Stimulated activated CD8-positive, alpha-beta memory T cell treated with anti-CD3 and anti-CD28 coated beads, Interleukin-15, amount 100 ng/mL, for 1 hour (primary cell): ENCODE measurements around the gene PCDHGA6.
"Not testable (repeated sequence)": the region's sequence is repeated elsewhere in the genome, so short reads cannot be mapped to it uniquely, and the experiment has no call there.

Experiments used
- DNase-seq: peaks from one replicate; pipeline ENCODE4 v3.0.0-alpha.2; 2020; ENCODE audit warnings: low read depth

The PCDHGA6 gene

GRCh38 chr5:141392429-141393198, 18.9 kb downstream of the PCDHGA6 start, which contains the start of gene PCDHGA8:
Gene PCDHGA8, plus strand, starts transcription at chr5:141392633. Its CDS starts 181 bp downstream, at chr5:141392814.
- DNase-seq: no peak

- DNase-seq: no peak
Measured at GRCh38 chr5:141393267-141393666, 19.6 kb downstream of the PCDHGA6 start.

- DNase-seq: not testable (repeated sequence)
Measured at GRCh38 chr5:141394401-141395187, 20.9 kb downstream of the PCDHGA6 start.

- DNase-seq: not testable (repeated sequence)
Measured at GRCh38 chr5:141397756-141398551, 24.3 kb downstream of the PCDHGA6 start, which contains the start of gene PCDHGB5. Gene PCDHGB5, plus strand, starts transcription at chr5:141397947. Its CDS starts 181 bp downstream, at chr5:141398128.

- DNase-seq: no peak
Measured at GRCh38 chr5:141398608-141399007, 24.9 kb downstream of the PCDHGA6 start.

- no peak for DNase-seq
Measured at GRCh38 chr5:141399555-141400258, 26.0 kb downstream of the PCDHGA6 start.

- DNase-seq: no peak
Measured at GRCh38 chr5:141402553-141403243, 29.0 kb downstream of the PCDHGA6 start, which contains the start of gene PCDHGA9. Gene PCDHGA9, plus strand, starts transcription at chr5:141402778. Its CDS starts 175 bp downstream, at chr5:141402953.

- DNase-seq: no peak
Measured at GRCh38 chr5:141403387-141403786, 29.7 kb downstream of the PCDHGA6 start.

GRCh38 chr5:141407790-141408505, 34.3 kb downstream of the PCDHGA6 start, which contains the start of gene PCDHGB6:
Gene PCDHGB6, plus strand, starts transcription at chr5:141408021. Its CDS starts 182 bp downstream, at chr5:141408203.
- DNase-seq: not testable (repeated sequence)

- DNase-seq: no peak
Measured at GRCh38 chr5:141409598-141410306, 36.1 kb downstream of the PCDHGA6 start.

GRCh38 chr5:141411575-141411974, 37.9 kb downstream of the PCDHGA6 start:
- no peak for DNase-seq

- peak; percentile 29 for DNase-seq
Measured at GRCh38 chr5:141412854-141413539, 39.3 kb downstream of the PCDHGA6 start, which contains the start of gene PCDHGA10. Gene PCDHGA10, plus strand, starts transcription at chr5:141412987. Its CDS starts 189 bp downstream, at chr5:141413176.

- no peak for DNase-seq
Measured at GRCh38 chr5:141413540-141414069, 39.9 kb downstream of the PCDHGA6 start.

- not testable (repeated sequence) for DNase-seq
Measured at GRCh38 chr5:141414548-141415274, 41.0 kb downstream of the PCDHGA6 start.

- DNase-seq: not testable (repeated sequence)
Measured at GRCh38 chr5:141415275-141415618, 41.6 kb downstream of the PCDHGA6 start.

- DNase-seq: not testable (repeated sequence)
Measured at GRCh38 chr5:141417494-141418172, 43.9 kb downstream of the PCDHGA6 start, which contains the start of gene PCDHGB7. Gene PCDHGB7, plus strand, starts transcription at chr5:141417677. Its CDS starts 183 bp downstream, at chr5:141417860.
